Stimulated activated naive CD8-positive, alpha-beta T cell treated with anti-CD3 and anti-CD28 coated beads, Interleukin-15, amount 100 ng/mL, for 72 hours (primary cell): ENCODE data around the gene THOC6.

Experiments used
- ATAC-seq: fragments of 150-1000 bp; cut with Tn5 transposase; 2 replicates; pipeline ENCODE4 v1.10.0; 2021; ENCODE audit warnings: mild to moderate bottlenecking, moderate library complexity
- DNase-seq, 2 donors: peaks; one replicate each; pipeline ENCODE4 v3.0.0; 2021 to 2022
- H3K27ac Mint-ChIP-seq, 2 donors: one replicate each; pipeline ENCODE4 v1.8.0; 2022; ENCODE audit warnings: mild to moderate bottlenecking in 2 of 2, mixed read lengths in 2 of 2, moderate library complexity in 2 of 2
- H3K27me3 Mint-ChIP-seq: one replicate; pipeline ENCODE4 v1.8.0; 2022; ENCODE audit warnings: mixed read lengths
- H3K4me1 Mint-ChIP-seq: one replicate; pipeline ENCODE4 v1.8.0; 2022; ENCODE audit warnings: mild to moderate bottlenecking, mixed read lengths
- H3K4me3 Mint-ChIP-seq, 2 donors: one replicate each; pipeline ENCODE4 v1.8.0; 2022; ENCODE audit warnings: mild to moderate bottlenecking in 2 of 2, mixed read lengths in 2 of 2, moderate library complexity in 1 of 2
- H3K9me3 Mint-ChIP-seq, 2 donors: one replicate each; pipeline ENCODE4 v1.8.0; 2022; ENCODE audit warnings: mixed read lengths in 2 of 2

The THOC6 gene

DNA sequence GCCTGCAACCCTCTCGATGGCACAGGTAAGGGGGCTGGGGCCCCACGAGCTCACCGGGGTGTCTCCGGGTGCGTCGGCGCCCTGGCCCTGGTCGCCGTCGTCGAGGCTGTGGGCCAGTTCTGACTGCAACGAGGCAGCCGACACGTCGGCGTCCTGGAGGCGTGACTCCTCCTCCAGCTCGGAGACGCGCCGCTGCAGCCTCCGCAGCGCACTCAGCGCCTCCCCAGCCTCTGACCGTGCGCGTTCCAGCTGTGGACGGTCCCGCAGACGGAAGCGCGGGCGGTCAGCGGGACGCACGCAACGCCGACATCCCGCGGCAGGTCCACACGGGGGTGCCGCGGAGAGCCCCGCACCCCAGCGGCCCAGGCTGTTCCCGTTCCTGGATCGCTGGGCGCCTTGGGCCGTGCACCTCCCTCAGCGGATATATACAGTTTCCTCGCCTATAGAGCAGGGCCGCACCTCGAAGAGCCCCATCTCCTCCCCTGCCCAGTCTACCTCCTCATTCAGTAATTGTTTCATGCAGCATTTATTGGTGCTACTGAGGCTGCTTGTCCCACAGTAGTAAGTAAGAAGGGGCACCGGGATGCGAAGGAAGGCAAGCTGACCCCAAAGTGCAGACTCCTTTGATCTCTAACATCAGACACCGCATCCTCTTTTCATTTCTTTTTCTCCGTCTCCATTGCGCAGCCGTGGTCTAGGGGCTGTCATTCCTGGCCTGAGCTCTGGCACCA is 5.8 kb downstream of the THOC6 start:
- no peak overlapping the region for H3K27ac Mint-ChIP-seq
- no peaks in the 10 kb centered on the region for H3K9me3 Mint-ChIP-seq
- peaks cover 68% of the 10 kb centered on the region for H3K27me3 Mint-ChIP-seq
- DNase-seq (peak; percentile 45 to 53), ATAC-seq (peak; percentile 59)
- peak overlapping the region; percentile 64 to 75 for H3K4me3 Mint-ChIP-seq
- H3K4me1 Mint-ChIP-seq, result peaks cover 57% of the 10 kb centered on the region

DNA sequence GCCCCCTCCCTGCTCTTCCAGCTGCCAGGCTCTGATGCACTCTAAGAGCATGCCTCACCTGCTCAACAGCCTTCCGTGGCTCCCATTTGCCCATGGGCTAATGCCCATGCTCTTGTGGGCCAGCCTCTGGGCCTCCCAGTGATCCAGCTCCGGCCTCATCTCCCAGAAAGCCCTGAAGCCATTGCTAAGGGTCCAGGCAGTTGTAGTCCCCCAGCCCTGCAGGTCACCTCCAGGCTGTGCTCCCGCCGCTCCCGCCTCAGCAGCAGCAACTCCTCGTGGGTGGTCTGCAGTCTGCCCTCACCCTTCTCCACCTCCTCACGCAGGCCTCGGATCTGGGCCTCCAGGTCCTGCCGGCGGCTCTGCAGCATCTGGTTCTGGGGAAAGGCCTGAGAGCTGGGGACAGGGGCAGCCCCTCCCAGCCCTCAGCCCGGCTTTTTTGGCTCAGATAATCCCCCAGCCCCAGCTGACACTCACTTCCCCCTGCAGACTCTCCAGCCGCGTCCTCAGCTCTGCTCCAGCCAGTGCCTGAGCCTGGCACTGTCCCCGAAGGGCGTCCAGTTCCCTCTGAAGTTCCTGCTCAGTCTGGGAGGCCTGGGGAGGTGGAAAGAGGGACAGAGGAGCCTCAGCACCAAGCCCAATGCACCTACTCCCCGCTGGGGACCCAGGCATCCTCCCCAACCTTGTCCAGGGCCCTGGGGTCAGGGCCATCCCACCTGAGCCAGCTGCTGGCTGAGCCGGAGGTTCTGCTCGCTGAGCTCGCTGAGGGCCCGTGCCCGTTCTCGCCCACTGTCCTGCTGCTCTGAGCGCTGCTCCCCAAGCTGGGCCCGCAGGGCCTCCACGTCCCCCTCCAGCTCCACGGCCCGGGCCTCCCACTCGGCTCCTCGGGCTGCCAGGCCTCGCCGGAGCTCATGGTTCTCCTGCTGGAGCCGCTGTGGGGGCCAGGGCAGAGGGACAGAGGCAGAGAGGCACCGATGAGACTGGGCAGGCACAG is 6.7 kb downstream of the THOC6 start:
- no peaks in the 10 kb centered on the region for H3K9me3 Mint-ChIP-seq
- ATAC-seq, result no peak
- H3K27ac Mint-ChIP-seq, result no peak overlapping the region
- peaks cover 76% of the 10 kb centered on the region for H3K27me3 Mint-ChIP-seq
- DNase-seq, result no peak
- peak overlapping the region; percentile 33 to 75 for H3K4me3 Mint-ChIP-seq
- H3K4me1 Mint-ChIP-seq, result peaks cover 52% of the 10 kb centered on the region

DNA sequence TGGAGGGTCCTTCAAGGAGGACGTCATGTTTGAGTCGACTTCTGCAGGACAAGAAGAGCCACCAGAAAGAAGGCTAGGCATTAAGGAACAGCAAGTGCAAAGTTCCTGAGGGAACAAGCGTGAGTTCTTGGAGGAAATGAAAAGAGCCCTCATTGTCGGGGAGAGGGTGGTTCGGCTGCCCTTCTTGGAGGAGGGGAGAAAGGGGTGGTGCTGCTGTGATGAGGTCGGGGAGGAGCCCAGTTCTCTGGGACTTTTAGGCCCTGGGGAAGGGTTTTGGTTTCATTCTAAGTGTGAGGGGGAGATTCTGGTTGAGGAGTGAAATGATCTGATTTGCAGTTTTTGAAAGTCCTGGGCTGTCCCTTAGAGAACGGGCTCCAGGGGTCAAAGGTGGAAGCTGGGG is 8.8 kb downstream of the THOC6 start:
- H3K4me3 Mint-ChIP-seq, result no peak overlapping the region

DNA sequence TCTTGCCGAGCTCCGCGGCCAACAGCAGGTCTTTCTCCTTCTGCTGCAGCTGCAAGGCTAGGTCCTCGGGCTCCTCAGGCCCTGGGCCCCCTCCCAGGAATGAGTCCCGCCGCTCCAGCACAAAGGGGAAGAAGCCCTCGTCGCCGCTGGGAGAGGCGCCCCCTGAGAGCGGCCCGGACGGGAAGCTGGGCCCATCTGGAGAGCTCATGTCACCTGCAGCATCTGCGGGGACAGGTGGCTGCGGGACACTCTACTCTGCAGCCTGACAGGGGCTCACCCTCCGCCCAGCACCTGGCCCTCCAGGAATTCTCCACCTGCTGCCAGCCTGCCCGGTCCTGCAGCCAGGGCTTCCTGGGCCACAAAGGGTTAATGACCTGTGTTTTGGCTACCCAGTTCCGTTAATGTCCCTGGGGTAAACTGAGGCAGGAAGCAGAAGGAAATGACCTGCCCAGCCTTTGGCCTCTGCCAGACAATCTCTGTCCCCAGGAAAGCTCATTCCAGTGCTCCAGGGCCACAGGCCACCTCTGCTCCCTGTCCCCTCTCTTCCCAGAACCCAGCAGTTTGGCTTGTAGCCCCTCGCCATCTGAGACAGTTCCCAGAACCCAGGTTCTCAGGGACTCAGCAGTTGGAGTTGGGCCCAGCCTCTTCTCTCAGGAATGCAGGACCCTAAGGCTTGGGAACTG is 11.6 kb downstream of the THOC6 start:
- ATAC-seq, result no peak
- DNase-seq, result no peak
- Mint-ChIP-seq H3K27me3 (peaks cover 98% of the 10 kb centered on the region), H3K4me3 (no peak overlapping the region), H3K27ac (no peak overlapping the region), H3K9me3 (no peaks in the 10 kb centered on the region), H3K4me1 (peaks cover 32% of the 10 kb centered on the region)

More for the DNA sequence above, 8.8 kb downstream of the THOC6 start:
- Mint-ChIP-seq H3K27ac (no peak overlapping the region), H3K9me3 (no peaks in the 10 kb centered on the region), H3K4me1 (peaks cover 60% of the 10 kb centered on the region), H3K27me3 (peaks cover 96% of the 10 kb centered on the region)
- no peak for DNase-seq
- no peak for ATAC-seq

DNA sequence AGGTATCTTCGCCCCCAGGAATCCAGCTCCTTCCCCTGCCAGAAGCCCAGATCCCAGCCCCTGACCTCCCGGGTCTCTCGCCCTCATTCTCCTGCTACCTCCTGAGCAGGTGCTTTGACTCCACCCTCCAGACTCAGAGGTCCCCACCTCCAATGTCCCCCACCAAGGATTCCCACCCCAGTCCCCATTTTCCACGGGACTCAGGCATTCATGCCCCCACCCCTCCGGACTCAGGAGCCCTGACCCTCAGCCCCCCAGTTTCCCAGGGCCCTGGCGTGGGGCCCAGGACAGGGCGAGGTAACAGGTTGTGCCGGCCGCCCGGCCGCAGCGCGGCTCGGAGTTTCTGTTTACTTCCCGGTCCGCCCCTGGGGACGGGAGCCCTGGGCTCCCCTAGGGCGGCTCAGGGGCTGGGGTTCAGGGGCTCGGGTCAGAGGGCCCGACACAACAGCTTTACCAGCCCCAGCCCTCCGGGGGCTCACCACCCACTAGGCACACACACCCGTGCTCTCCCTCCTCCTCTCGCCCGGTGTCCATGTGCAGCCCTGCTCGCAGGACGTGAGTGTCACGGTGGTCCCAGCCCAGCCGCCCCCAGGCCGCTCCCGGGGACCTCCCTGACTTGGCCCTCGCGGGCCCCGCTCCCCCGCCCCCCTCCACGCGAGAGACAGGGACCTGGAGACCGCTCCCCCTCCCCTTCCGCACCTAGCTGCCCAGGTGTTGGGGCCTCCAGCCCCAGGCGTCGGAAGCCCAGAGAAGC is 12.3 kb downstream of the THOC6 start:
- H3K27me3 Mint-ChIP-seq, result peaks cover 98% of the 10 kb centered on the region
- peak; percentile 23 for ATAC-seq
- no peak overlapping the region for H3K27ac Mint-ChIP-seq
- DNase-seq, result no peak
- H3K4me3 Mint-ChIP-seq, result peak overlapping the region in 1 of 2 donors; percentile 26
- peaks cover 28% of the 10 kb centered on the region for H3K4me1 Mint-ChIP-seq
- H3K9me3 Mint-ChIP-seq, result no peaks in the 10 kb centered on the region

DNA sequence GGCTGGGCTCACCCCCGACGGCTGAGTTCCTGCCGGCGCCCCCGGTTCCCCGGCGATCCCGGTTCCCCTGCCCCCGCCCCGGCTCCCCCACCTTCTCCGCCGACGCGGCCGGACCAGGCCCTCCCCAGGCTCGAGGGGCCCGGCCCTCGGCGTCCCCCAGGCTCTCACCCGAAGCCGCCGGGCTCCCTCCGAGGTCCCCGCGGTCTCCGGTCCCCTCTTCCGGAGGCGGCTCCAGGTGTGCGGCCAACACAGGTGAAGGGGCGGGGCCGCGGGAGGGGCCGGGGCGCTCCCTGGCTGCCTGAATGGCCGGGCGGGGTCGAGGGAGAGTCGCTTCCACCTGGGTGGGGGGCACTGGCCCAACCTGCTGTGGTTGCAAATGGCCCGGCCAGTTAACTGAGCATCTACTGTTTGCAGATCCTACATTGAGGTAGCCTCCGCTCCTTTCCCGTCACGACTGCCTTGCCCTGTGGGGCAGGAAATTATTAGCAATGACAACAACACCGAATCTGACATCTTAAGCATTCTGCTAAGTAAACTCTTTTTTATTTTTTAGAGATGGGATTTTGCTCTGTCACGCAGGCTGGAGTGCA is 13.0 kb downstream of the THOC6 start, which contains the start of gene BICDL2:
Gene BICDL2, minus strand, starts transcription at position 219 of the 590 bp plus-strand sequence. CDS start 1,448 bp downstream, outside the sequence.
- H3K27me3 Mint-ChIP-seq, result peaks cover 97% of the 10 kb centered on the region
- H3K9me3 Mint-ChIP-seq, result no peaks in the 10 kb centered on the region
- H3K27ac Mint-ChIP-seq, result no peak within 1 kb of the TSS
- ATAC-seq, result peak; percentile 15
- DNase-seq, result no peak
- peak within 1 kb of the TSS; percentile 20 to 32 for H3K4me3 Mint-ChIP-seq
- H3K4me1 Mint-ChIP-seq, result peaks cover 26% of the 10 kb centered on the region

DNA sequence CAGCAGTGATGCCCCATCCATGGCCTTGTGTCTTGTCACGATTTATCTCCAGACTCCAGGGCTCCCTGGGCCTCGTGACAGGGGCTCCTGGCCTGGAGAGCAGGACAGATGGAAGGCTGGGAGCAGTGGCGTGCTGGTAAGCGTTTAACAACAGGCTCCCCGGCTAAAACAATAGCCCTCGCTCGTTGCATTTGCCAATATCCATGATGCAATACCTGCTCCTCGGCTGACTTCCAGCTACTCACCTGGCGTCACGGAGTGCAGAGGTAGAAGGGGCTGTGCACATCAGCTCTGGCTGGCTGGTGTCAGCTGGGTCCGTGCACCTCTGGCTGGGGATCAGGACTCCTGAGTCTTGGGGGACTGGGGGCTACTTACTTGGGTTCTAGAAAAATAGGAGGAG is 14.4 kb downstream of the THOC6 start:
- H3K27me3 Mint-ChIP-seq, result peaks cover 97% of the 10 kb centered on the region

DNA sequence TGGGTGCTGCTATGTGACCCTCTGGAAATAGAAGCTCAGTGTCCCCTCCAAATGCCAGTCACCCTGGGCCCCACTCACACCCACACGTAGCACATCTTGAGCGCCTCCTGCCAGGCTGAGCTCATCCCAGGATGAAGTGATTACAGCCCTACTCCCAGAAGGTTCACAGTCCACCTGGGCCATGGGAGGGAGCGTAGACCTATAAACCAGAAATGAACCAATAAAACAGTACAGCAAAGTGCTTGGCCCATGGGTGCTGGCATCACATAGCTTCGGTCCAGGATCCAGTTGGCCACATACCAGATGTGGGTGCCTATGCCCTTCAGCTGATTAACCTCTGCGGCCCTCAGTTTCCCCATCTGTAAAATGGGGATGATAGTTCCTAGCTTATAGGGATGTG is 15.1 kb downstream of the THOC6 start:
- H3K27me3 Mint-ChIP-seq, result peaks cover 97% of the 10 kb centered on the region
- peaks cover 15% of the 10 kb centered on the region for H3K4me1 Mint-ChIP-seq
- H3K9me3 Mint-ChIP-seq, result no peaks in the 10 kb centered on the region
- no peak overlapping the region for H3K27ac Mint-ChIP-seq
- no peak overlapping the region for H3K4me3 Mint-ChIP-seq
- DNase-seq (no peak), ATAC-seq (no peak)

More for the DNA sequence above, 14.4 kb downstream of the THOC6 start:
- Mint-ChIP-seq H3K9me3 (no peaks in the 10 kb centered on the region), H3K4me1 (peaks cover 15% of the 10 kb centered on the region), H3K27ac (no peak overlapping the region), H3K4me3 (no peak overlapping the region)
- DNase-seq (no peak), ATAC-seq (no peak)

DNA sequence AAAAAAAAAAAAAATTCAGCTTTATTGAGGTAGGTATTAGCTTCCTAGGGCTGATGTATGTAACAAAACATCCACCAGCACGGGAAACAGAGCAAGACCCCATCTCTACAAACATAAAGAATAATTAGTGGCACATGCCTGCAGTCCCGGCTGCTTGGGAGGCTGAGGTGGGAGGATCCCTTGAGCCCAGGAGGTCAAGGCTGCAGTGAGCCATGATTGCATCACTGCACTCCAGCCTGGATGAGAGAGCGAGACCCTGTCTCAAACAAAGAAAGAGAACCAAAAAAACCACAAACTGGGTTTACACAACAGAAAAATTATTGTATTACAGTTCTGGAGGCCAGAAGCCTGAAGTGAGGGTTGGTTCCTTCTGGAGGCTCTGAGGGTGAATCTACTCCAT is 18.5 kb downstream of the THOC6 start:
- ATAC-seq, result no peak
- Mint-ChIP-seq H3K27me3 (peaks cover 93% of the 10 kb centered on the region), H3K4me1 (peaks cover 25% of the 10 kb centered on the region), H3K27ac (no peak overlapping the region), H3K9me3 (no peaks in the 10 kb centered on the region), H3K4me3 (no peak overlapping the region)
- no peak for DNase-seq

DNA sequence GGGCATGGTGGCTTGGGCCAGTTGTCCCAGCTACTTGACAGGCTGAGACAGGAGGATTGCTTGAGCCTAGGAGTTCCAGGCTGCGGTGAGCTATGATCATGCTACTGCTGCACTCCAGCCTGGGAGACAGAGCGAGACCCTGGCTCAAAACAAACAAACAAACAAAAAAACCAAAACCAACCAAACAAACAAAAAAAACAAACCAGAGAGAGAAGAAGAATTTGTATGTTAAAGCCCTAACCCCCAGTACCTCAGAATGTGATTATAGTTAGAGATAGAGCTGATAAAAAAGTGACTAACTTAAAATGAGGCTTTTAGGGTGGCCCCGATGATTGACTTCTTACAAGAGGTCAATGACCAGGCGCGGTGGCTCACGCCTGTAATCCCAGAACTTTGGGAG is 20.9 kb downstream of the THOC6 start:
- DNase-seq, result no peak
- peak overlapping the region in 1 of 2 donors; percentile 46 for H3K27ac Mint-ChIP-seq
- peaks cover 89% of the 10 kb centered on the region for H3K27me3 Mint-ChIP-seq
- peak overlapping the region; percentile 81 to 85 for H3K4me3 Mint-ChIP-seq
- no peaks in the 10 kb centered on the region for H3K9me3 Mint-ChIP-seq
- no peak for ATAC-seq
- H3K4me1 Mint-ChIP-seq, result peaks cover 36% of the 10 kb centered on the region

DNA sequence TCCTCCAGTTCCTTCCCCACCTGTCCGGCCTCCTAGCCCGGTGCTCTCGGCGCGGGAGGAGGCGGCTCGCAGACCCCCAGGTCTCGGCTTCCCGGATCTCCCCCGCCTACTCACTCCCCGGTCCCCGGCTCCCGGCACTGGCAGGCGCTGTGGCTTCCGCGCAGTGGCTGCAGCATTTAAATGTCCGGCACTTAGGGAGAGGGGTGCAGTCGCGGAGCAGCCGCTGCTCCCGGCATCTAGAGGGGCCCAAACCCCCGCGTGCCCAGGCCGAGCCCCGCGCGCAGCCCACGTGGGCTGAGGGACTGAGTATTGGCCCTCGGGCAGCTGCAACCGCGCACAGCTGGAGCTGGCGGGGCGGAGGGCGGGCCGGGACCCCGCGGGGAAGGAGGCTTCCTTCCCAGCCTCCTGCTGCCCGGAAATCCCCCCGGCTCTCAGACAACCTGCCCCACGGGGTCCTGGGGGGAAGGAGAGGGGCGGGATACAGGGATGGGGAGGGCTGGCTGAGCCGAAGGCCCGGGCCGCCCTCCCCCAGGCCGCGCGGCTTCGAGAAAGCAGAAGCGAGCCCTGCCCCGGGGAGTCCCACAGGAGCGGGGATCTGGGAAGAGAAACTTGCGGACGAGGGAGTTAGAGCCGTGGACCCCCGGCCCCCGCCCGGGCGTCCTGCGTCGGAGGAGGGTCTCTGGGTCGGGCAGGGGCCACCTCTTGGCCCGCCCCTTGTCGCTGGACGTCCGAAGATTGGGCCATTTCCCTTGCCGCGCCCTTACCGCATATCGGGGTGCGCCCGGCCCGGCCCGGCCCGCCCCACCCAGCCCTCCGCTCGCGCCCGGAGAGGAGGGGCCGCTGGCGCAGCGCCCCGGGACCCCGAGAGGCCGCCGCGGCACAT is 22.2 kb downstream of the THOC6 start, which contains the start of gene MMP25:
Gene MMP25, plus strand, starts transcription at position 804 of the 883 bp plus-strand sequence. CDS start 357 bp downstream, outside the sequence.
- DNase-seq, result peak in 1 of 2 donors; percentile 32
- peak; percentile 62 for ATAC-seq
- no peaks in the 10 kb centered on the region for H3K9me3 Mint-ChIP-seq
- peaks cover 41% of the 10 kb centered on the region for H3K4me1 Mint-ChIP-seq
- H3K27me3 Mint-ChIP-seq, result peaks cover 76% of the 10 kb centered on the region
- peak within 1 kb of the TSS in 1 of 2 donors; percentile 82 for H3K27ac Mint-ChIP-seq
- peak within 1 kb of the TSS; percentile 81 to 85 for H3K4me3 Mint-ChIP-seq

DNA sequence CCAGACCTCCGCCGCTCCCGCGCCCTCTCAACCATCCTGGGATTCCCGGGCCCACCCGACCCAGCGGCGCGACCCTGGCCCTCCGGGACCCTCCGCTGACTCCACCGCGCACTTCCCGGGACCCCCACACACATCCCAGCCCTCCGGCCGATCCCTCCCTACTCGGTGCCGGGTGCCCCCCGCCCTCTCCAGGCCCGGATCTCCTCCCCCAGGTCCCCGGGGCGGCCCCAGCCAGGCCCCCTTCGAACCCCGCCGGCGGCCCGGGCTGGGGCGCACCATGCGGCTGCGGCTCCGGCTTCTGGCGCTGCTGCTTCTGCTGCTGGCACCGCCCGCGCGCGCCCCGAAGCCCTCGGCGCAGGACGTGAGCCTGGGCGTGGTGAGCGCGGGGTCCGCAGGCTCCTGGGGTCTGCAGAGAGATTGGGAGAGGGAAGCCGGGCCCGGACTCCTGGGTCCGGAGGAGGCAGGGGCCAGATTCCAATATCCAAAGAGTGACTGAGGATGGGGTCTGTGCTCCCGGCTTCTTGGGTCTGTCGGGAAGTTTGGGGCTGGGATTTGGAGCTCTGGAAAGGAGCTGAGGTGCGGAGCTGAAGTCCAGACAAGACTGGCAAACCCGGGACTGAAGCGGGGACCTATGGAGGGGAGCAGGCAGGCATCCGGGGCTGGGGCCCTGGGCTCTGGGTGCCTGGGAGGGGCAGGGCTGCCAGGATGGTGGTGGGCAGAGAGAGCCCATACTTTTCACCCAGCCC is 23.0 kb downstream of the THOC6 start:
- Mint-ChIP-seq H3K27ac (peak overlapping the region in 1 of 2 donors; percentile 82), H3K27me3 (peaks cover 70% of the 10 kb centered on the region), H3K9me3 (no peaks in the 10 kb centered on the region), H3K4me1 (peaks cover 47% of the 10 kb centered on the region), H3K4me3 (peak overlapping the region; percentile 37 to 40)
- no peak for DNase-seq
- peak; percentile 43 for ATAC-seq

DNA sequence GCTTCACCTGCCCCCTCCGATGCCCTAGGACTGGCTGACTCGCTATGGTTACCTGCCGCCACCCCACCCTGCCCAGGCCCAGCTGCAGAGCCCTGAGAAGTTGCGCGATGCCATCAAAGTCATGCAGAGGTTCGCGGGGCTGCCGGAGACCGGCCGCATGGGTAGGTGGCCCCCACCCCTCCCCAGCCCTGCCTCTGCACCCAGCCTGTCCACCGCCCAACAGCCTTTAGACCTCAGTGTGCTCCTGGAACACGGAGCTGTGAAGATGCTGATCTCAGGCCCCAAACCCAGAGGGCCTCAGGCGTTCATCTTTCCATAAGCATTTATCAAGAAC is 23.5 kb downstream of the THOC6 start:
- Mint-ChIP-seq H3K27me3 (peaks cover 64% of the 10 kb centered on the region), H3K9me3 (no peaks in the 10 kb centered on the region), H3K4me1 (peaks cover 51% of the 10 kb centered on the region), H3K4me3 (peak overlapping the region in 1 of 2 donors; percentile 40), H3K27ac (no peak overlapping the region)
- ATAC-seq (peak; percentile 20), DNase-seq (no peak)
